GM18519 (cell line): ENCODE data around the gene CCDC92B.
"Not testable (repeated sequence)": the region's sequence is repeated elsewhere in the genome, so short reads cannot be mapped to it uniquely, and the experiment has no call there.

Experiments used
- ATAC-seq: cut with Tn5 transposase; IDR thresholded peaks from one replicate; pipeline ENCODE4 v1.9.1; 2021; ENCODE audit warnings: mild to moderate bottlenecking, moderate library complexity; ENCODE audit not compliant: unreplicated experiment, low FRiP score

The CCDC92B gene

DNA sequence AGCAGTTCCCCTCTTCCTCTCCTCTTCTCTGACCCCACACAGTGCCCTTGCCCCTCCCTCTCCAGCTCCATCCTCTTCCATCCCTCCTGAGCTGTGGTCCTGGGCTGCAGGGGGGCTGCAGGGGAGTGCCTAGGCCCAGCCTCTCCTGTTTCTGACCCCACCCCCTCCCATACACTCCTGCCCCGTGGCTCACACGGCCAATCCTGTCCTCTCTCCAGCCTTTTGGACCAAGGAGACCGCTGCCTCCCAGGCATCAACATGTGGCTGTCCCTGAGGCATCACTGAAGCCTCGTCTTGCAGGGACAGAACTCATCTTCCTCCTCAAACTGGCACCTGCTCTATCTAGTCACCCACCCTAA is 44.6 kb downstream of the CCDC92B start:
- no peak for ATAC-seq

DNA sequence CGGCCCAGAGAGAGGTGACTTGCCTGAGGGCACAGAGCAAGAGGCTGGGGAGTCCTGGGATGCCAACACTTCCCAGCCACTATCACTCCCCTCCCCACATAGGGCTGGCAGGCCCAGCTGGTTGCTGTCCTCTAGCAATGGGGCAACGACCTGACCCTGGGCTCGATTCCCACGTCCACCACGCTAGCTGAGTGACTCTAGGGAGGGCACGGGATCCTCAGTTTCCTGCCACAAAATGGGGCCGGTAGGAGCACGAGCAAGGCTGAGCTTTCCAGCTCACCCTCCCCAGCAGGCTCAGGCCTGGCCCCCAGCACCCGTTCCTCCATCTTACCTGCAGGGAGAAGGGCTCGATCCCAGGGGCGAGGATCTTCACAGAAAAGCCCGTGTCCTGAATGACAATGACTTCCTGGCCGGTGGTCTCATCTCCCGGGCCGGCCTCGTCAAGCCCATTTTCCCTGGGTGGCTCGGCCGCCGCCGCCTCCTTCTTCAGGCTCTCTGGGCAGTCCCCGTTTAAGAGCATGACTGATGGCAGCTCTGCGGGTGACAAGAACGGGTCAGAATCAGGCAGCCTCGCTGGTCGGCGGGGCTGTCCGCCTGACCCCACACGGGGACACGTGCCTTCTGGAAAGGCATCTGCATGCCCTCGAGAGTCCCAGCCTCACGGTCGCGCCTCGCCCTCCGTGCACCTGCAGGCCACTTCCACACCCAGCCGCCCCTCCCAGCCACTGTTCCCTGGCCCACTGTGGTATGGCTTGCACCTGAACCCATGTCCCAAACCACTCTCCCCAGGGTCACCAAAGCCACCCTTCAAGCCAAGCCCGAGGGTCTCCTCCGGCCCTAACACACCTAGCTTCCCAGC is 45.2 kb downstream of the CCDC92B start:
- ATAC-seq, result no peak

DNA sequence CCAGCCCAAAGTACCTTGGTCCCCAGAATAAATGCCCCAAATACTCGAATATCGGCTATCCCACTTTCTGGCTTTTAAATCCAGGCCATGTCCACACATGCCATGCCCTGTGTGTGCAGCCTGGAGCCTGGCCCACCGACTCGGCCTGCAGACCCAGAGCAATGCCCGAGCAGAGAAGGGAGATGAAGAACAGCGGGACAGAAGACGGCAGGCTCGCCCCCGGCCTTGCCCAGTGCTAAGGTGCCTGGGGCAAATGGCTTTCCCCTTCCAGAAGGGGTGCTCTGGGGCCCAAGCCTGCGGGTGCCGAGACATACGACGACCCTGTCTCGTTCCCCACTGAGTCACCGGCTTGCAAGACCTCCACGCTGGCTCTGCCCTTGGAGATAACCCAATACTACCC is 45.8 kb downstream of the CCDC92B start:
- ATAC-seq, result no peak

DNA sequence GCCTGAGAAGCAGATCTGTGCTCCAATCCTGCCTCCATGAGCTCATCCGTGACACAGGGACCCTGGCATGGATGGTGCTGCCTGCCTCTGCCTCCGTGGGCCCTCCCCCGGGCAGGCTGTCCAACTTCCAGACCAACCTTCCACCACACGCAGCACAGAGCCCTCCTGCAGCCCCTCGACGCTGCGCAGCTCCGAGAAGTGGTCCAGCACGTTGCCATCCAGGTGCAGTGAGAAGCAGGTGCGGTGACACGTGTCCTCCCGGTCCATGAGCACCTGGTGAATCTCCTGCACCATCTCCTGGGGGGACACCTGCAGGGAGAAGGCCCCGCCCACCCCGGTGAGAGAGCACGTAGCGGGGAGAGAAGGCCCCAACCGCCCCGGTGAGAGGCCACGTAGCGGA is 46.3 kb downstream of the CCDC92B start:
- no peak for ATAC-seq

DNA sequence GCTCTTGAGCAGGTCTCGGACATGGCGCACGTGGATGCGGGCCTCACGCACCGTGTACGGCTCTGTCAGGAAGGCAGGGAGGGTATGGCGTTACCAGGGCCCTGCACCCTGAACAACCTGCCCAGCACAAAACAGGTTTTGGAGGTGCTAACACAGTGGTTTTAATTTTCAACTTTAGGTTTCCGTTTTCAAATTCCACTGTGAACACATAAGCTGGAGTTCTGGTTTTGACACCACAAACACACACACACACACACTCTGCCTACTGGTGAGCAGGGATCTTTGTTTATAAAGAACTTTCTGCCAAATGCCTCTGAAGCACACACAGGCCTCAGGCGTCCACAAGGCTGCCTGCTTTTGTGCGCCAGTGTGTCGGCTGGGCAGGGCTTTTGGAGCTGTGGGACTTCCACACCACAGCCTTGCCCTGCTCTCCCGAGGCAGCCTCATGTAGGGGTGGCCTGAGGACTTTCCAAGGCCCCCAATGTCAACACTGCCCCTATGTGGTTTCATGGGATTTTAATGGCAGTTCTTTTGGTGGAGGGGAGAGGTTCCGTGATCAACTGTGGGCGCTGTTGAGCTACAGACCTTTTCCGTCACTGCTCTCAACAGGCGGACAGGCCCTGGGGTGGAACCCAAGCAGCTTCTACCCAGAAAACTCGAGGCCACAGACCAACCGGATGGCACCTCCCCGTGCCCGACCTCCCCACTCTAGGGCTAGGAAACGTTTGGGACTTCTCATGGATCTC is 47.3 kb downstream of the CCDC92B start:
- ATAC-seq, result no peak

DNA sequence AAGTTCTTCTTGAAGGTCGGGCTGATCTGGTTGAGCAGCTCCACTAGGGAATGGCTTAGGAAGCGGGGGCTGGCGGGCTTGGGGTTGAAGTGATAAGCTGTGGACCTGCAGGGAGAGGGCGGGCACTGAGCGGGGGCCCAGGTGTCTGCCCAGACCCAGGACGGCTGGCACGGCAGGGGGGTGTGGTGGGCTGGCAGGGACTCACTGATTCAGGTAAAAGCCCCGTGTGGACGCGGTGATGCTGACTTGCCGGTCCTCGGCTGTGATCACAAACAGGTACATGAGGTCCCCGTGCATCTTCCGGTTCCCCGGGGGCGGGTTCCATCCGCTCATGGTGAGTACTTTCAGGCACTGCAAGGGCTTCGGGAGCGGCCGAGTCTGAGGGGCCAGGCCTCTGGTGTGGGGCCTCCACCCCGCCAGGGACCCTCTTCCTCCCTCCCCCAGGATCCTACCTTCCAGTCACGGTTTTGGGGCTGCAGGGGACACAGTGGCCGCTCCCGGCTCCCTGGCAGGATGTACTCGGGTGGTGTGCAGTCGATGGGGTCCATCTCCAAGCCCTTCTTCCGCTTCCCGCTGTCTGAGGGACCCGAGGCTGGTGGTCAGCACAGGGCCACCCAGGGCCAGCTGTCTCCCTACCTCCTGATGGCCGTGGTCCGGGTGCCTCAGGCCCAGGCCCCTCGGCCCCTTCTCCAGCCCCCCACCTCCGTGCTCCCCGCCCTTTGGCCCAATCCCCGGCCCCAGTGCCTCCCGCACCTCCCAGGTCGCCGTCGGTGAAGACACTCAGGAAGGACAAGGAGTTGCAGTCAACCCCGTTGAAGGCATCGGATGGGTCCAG is 48.1 kb downstream of the CCDC92B start:
- no peak for ATAC-seq

DNA sequence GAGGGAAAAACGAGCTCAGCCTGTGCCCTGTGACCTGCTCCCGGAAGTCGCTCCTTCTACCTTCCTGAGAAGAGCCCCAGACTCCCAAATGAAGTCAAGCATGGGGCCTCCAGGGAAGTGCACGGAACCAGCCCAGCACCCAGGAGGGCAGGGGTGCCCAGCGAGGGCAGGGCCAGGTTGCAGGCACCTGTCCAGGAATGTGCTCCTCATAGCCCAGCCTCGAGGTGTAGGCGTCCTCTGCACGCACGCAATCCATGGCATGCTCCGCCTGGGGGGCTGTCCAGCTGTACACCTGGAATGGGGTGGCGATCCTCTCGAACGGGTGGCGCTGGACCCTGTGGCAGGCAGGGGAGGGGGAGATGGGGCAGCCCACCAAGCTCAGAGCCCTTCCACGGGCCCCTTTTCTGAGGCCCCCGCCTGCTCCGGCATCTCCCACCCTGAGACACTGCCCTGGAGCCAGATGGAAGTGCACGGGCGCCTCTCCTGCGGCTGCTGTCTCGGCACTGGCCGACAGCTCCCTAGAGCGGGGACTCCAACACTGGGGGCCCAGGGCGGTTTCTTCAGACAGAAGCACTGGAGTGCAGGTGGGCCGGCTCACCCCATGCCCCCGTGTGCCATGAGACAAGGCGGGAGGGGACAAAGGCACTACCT is 48.8 kb downstream of the CCDC92B start:
- ATAC-seq, result no peak

DNA sequence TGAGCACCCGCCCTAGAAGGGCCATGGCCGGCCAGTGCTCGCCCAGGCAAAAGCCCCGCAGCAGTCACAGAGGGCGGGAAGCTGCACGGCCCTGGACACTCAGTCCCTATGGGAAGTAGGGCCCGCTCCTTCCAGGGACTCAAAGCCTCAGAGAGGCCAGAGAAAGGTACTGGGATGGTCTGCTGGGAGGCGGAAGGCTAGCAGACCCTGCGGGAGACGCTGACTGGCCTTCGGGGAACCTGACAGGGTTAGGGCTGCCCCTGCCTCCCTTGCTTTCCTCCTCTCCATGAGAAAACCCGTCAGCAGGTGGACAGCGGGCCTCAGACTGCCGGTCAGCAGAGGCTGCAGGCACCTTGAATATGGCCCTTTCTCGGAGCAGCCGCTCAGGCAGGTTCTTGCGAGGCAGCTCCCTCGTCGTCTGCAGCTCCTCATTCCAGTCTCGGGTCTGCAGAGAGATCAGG is 49.4 kb downstream of the CCDC92B start:
- ATAC-seq, result no peak

DNA sequence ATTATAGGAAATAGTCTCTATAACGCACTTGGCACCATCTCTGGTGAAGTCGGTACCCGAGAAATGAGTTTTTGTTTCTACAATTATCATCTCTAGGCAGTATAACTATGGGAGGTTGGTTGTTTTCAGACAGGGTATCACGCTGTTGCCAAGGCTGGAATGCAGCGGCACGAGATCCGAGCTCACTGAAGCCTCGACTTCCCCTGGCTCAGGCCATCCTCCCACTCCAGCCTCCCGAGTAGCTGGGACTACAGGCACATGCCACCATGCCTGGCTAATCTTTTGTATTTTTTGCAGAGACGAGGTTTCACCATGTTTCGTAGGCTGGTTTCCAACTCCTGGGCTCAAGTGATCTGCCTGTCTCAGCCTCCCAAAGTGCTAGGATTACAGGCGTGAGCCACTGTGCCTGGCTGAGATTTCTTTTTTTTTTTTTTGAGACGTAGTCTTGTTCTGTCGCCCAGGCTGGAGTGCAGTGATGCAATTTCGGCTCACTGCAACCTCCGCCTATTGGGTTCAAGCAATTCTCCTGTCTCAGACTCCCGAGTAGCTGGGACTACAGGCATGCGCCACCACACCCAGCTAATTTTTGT is 50.1 kb downstream of the CCDC92B start:
- not testable (repeated sequence) for ATAC-seq

DNA sequence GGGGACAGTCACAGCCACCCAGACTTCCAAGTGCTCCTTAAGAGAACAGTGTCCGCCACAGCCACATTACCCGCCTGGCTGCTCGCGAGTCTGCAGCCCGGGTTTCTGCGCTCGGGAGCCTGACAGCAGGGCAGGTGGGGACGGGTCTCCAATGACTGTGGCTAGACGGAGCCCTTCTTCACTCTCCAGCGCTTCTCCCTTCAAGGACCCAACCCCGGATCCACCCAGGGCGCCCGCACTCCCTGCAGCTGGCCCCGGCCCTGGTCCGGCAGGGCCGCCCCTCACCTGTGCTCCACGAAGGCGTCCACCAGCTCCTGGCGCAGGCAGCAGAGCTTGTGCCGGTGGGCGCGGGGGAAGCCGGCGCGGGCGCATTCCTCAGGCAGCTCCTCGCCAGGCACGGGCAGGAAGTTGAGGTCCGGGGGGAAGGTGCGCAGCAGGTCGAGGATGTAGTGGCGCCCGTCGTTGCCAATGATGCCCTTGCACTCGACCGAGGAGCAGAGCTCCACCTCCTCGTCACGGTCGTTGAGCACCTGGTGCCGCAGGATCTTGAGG is 51.8 kb downstream of the CCDC92B start:
- ATAC-seq, result no peak

DNA sequence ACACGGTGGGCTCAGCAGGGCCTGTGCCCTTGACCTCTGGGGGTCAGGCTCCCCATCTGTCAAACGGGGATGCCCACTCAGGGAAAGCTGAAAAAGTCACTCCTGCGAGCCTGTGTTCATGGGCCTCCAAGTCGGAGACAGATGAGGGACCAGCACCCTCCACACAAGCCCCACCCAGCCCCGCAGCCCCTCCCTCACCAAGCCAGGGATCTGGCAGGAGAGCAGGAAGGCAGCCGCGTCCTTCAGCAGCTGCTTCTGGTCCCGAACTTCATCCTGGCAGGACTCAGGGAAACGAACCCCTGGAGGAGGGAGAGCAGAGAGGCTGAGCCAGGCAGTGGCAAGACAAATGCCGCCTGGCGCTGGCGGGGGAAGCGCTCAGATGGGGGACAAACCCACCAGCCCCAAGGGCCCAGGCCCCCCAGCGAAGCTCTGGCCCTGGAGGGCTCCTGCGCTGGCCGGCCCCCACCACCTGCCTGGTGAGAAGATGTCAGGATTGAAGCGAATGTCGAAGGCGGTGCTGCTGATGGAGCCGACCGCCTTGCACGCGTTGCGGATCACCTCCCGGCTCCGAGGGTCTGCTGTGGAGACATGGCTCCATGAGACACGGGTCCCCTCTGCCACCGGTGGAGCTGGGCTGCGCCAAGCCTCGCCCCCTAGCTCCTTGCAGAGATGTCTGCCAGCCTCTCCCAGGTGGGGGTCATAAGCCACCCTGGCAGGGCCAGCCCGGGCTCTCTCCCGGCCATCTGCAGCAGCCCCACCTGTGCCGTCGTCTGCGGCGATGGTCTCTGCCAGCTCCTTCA is 53.3 kb downstream of the CCDC92B start:
- ATAC-seq, result no peak

DNA sequence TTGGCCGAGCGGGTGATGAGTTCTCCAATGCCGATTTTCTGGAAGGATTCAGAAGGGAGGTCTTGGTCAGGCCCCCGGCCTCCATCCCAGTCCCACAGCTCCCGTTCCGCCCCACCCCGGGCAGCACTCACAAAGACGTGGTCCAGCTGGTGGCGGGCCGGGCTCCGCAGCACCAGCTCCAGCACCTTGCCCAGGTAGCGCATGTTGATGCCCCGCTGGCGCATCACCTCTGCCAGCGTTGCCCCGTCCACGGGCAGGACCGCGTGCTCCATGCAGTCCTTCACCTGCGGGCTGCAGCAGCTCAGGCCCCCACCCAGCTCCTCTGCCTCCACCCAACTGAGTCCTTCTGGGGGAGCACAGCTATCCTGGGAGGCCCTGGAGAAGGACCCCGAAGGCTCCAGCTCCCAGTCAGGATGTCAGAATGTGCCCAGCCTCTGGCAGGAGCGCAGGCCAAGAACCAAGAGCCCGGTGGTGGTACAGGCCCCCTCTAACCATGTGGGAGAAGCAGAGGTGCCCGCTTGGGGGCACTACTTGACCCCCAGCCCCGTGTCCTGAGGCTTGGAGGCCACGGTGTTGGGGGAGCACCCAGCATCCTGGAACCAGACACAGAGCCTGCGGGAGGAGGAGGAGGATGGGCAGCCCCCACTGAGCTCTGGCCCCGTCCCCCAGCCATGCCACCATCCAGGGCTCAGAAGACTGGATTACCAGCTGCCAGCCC is 54.0 kb downstream of the CCDC92B start:
- ATAC-seq, result no peak

DNA sequence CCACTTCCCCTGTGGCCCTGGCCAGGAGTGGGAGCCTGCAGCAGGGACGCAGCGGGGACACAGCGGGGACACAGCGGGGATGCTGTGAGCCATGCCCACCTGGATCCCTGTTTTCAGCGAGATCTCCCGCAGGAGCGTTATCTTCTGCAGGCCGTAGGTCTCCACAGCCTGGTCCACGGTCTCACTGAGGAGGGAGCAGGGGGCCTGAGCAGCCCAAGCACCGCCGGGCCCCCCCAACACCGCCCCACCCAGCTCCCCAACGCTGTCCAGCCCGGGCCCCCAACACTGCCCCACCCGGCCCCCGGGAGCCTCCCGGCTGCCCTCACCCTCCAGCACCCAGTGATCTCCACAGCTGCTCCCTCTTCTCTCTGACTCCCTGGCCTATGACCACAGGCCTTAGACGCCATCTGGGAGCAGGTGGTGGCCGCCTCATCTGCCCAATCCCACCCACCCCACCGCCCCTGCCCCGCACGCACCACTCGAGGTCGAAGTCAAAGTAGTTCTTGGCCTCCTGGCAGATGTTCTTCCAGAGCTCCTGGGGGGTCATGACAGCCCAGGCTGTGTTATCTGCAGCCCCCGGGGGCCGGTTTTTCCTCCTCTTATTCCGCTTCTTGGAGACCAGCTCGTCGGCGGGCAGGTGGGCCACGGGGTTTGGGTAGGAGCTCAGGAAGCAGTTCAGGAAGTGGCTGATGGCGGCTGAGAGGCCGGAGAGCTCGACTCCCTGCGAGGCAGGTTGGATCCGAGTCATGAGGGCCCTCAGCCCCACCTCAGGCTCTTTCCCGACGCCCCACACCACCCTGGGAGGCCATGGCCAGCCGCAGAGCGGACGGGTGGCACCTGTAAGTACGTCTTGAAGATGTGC is 54.8 kb downstream of the CCDC92B start:
- no peak for ATAC-seq

DNA sequence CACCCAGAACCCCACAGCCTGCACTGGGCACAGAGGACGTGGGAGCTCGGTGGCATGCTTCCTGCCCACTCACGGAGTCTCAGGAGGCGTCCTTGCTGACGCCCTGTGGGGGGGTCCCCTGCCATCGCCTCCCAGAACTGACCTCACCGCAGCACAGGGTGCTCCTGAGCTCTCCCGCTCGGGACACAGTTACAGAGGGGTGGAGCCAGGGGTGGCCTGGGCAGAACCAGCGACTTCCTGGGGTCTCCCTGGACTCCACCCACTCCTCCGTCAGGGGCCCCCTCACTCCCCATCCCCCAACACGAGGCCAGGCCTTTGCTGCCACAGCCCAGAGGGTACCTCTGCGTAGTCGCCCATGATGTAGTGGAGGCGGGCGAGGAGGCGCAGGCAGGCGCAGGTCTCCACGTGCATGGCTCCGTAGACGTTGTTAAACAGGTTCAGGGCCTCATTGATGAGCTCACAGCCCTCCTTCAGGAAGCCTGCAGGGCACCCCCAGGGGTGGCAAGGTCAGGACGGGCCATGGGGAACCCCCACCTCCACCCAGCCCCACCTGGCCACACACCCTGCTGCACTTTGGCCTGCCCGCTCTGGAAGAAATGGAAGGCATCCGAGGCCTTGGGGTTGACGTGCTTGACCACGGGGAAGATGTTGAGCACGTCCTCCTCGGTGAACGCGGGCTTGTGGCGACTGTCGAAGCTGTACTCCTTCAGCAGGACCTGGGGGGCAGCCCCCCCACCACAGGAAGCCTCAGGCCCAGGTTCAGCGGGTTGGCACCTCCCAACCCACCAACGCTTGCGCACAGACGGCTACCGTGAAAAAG is 55.7 kb downstream of the CCDC92B start:
- ATAC-seq, result no peak

DNA sequence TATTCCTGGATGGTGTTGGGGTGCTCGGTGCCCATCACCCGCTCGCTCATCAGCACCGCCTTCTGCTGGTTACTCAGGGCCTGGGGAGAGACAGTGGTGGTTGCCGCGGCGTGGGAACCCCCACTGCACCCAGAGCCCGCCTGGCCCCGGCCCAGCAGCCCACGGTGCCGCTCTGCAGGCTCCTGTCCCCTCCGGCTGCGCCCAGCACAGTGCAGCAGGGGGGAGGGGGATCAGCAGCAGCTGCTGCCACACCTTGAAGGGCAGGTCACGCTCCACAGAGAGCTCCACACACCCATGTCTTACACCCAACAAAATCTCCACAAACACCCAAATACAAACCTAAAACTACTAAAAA is 56.7 kb downstream of the CCDC92B start:
- no peak for ATAC-seq

DNA sequence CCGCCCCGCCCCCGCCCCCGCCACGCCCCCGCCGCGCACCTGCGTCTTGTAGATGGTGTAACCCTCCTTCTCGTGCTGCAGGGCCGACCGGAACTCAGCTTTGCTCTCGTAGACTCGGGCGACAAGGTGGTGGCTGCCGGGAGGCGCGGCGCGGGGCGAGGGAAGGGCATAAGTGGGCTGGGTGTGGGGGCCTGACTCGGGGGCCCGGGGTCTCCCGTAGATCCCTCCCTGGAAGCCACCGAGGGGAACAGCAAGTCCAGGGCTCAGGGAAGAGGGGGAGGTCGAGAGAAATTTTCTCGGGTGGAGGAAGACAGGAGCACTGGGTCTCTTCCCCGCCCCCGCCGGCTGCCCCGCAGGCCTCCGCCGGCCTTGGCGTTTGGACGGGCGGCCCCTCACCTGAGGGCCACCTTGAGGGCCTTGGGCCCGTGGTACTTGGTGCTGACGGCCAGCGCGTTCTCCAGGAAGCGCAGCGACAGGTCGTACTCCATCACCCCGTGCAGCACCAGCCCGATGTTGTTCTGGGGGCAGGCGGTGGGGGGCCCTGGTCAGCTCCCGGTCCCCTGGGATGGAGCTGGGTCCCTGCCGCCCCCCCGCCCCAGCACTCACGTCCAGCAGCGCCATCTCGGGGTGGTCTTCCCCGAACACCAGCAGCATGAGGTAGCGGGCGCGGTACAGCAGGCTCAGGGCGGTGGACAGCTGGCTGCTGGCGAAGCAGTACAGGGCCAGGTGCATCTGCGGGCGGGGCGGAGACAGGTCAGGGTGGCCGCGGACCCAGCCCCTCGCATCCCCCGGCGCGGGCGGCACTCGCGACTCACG is 57.3 kb downstream of the CCDC92B start:
- no peak for ATAC-seq
